Central memory CD8-positive, alpha-beta T cell (primary cell): ENCODE data around the gene TRAK2.

Experiments
- ATAC-seq: fragments of 150-1000 bp; cut with Tn5 transposase; replicated peaks from 2 replicates; pipeline ENCODE4 v1.10.0; 2022; ENCODE audit warnings: mild to moderate bottlenecking, moderate FRiP score, moderate number of reproducible peaks; ENCODE audit not compliant: poor library complexity, severe bottlenecking; ENCODE audit errors: extremely low read depth
- DNase-seq, 2 donors: peaks; one replicate each; pipeline ENCODE4 v3.0.0; 2021; ENCODE audit warnings: low spot score in 2 of 2
- H3K27ac Mint-ChIP-seq: one replicate; pipeline ENCODE4 v1.8.0; 2022; ENCODE audit warnings: low read depth, mild to moderate bottlenecking, moderate library complexity, mixed read lengths
- H3K27me3 Mint-ChIP-seq: one replicate; pipeline ENCODE4 v1.8.0; 2022; ENCODE audit warnings: mixed read lengths
- H3K36me3 Mint-ChIP-seq: one replicate; pipeline ENCODE4 v1.8.0; 2022; ENCODE audit warnings: mild to moderate bottlenecking, moderate library complexity, mixed read lengths; ENCODE audit not compliant: insufficient read depth
- H3K4me1 Mint-ChIP-seq: one replicate; pipeline ENCODE4 v1.8.0; 2022; ENCODE audit warnings: mixed read lengths
- H3K4me3 Mint-ChIP-seq: one replicate; pipeline ENCODE4 v1.8.0; 2022; ENCODE audit warnings: mild to moderate bottlenecking, moderate library complexity, mixed read lengths
- H3K9me3 Mint-ChIP-seq: one replicate; pipeline ENCODE4 v1.8.0; 2022; ENCODE audit warnings: mixed read lengths

Gene TRAK2

GRCh38 chr2:201420442-201421113 lies 30.7 kb downstream of the TRAK2 start:
- Mint-ChIP-seq H3K36me3 (peaks cover 4% of the 10 kb centered on the region), H3K4me3 (no peak overlapping the region), H3K4me1 (peaks cover 53% of the 10 kb centered on the region), H3K27me3 (no peaks in the 10 kb centered on the region), H3K27ac (peak overlapping the region; percentile 74), H3K9me3 (no peaks in the 10 kb centered on the region)
- ATAC-seq, result no peak
- no peak for DNase-seq

- H3K9me3 Mint-ChIP-seq, result no peaks in the 10 kb centered on the region
- H3K4me3 Mint-ChIP-seq, result peak overlapping the region; percentile 19
- no peak for ATAC-seq
- DNase-seq, result no peak
- peaks cover 53% of the 10 kb centered on the region for H3K4me1 Mint-ChIP-seq
- H3K36me3 Mint-ChIP-seq, result peaks cover 4% of the 10 kb centered on the region
- peak overlapping the region; percentile 74 for H3K27ac Mint-ChIP-seq
- H3K27me3 Mint-ChIP-seq, result no peaks in the 10 kb centered on the region
These were observed 31.3 kb downstream of the TRAK2 start for GRCh38 chr2:201419986-201420385.

GRCh38 chr2:201419057-201419635 lies 32.1 kb downstream of the TRAK2 start:
- ATAC-seq (no peak), DNase-seq (no peak)
- no peak overlapping the region for H3K4me3 Mint-ChIP-seq
- no peaks in the 10 kb centered on the region for H3K27me3 Mint-ChIP-seq
- peak overlapping the region; percentile 74 for H3K27ac Mint-ChIP-seq
- H3K36me3 Mint-ChIP-seq, result peaks cover 4% of the 10 kb centered on the region
- H3K4me1 Mint-ChIP-seq, result peaks cover 52% of the 10 kb centered on the region
- no peaks in the 10 kb centered on the region for H3K9me3 Mint-ChIP-seq

- Mint-ChIP-seq H3K36me3 (peaks cover 4% of the 10 kb centered on the region), H3K9me3 (no peaks in the 10 kb centered on the region), H3K27ac (no peak overlapping the region), H3K27me3 (no peaks in the 10 kb centered on the region), H3K4me3 (no peak overlapping the region), H3K4me1 (peaks cover 33% of the 10 kb centered on the region)
- no peak for DNase-seq
- ATAC-seq, result no peak
These were observed 36.1 kb downstream of the TRAK2 start for GRCh38 chr2:201415149-201415548.

GRCh38 chr2:201414099-201415023 lies 36.9 kb downstream of the TRAK2 start:
- no peak for DNase-seq
- ATAC-seq, result peak; percentile 84
- no peaks in the 10 kb centered on the region for H3K27me3 Mint-ChIP-seq

GRCh38 chr2:201413552-201413951 lies 37.7 kb downstream of the TRAK2 start:
- Mint-ChIP-seq H3K4me1 (peaks cover 19% of the 10 kb centered on the region), H3K27me3 (no peaks in the 10 kb centered on the region), H3K9me3 (no peaks in the 10 kb centered on the region), H3K27ac (no peak overlapping the region), H3K4me3 (no peak overlapping the region), H3K36me3 (no peaks in the 10 kb centered on the region)
- peak; percentile 27 for ATAC-seq
- DNase-seq, result no peak

More at GRCh38 chr2:201414099-201415023, 36.9 kb downstream of the TRAK2 start:
- Mint-ChIP-seq H3K27ac (no peak overlapping the region), H3K4me1 (peaks cover 27% of the 10 kb centered on the region), H3K36me3 (no peaks in the 10 kb centered on the region), H3K9me3 (no peaks in the 10 kb centered on the region), H3K4me3 (no peak overlapping the region)

GRCh38 chr2:201413143-201413542 lies 38.1 kb downstream of the TRAK2 start:
- Mint-ChIP-seq H3K27me3 (no peaks in the 10 kb centered on the region), H3K27ac (no peak overlapping the region), H3K9me3 (no peaks in the 10 kb centered on the region), H3K4me1 (peaks cover 17% of the 10 kb centered on the region), H3K36me3 (no peaks in the 10 kb centered on the region), H3K4me3 (no peak overlapping the region)
- no peak for ATAC-seq
- DNase-seq, result no peak

GRCh38 chr2:201411421-201411820 lies 39.8 kb downstream of the TRAK2 start:
- no peak for ATAC-seq

GRCh38 chr2:201408931-201409330 lies 42.3 kb downstream of the TRAK2 start:
- Mint-ChIP-seq H3K4me3 (no peak overlapping the region), H3K27me3 (no peaks in the 10 kb centered on the region), H3K4me1 (peaks cover 24% of the 10 kb centered on the region), H3K27ac (no peak overlapping the region), H3K9me3 (no peaks in the 10 kb centered on the region), H3K36me3 (peaks cover 8% of the 10 kb centered on the region)
- DNase-seq (no peak), ATAC-seq (no peak)

More at GRCh38 chr2:201411421-201411820, 39.8 kb downstream of the TRAK2 start:
- no peaks in the 10 kb centered on the region for H3K27me3 Mint-ChIP-seq
- no peaks in the 10 kb centered on the region for H3K36me3 Mint-ChIP-seq
- H3K4me3 Mint-ChIP-seq, result no peak overlapping the region
- H3K9me3 Mint-ChIP-seq, result no peaks in the 10 kb centered on the region
- H3K4me1 Mint-ChIP-seq, result peaks cover 17% of the 10 kb centered on the region
- H3K27ac Mint-ChIP-seq, result no peak overlapping the region
- DNase-seq, result no peak

- no peaks in the 10 kb centered on the region for H3K27me3 Mint-ChIP-seq
- H3K36me3 Mint-ChIP-seq, result peaks cover 8% of the 10 kb centered on the region
- H3K9me3 Mint-ChIP-seq, result no peaks in the 10 kb centered on the region
- no peak overlapping the region for H3K27ac Mint-ChIP-seq
- H3K4me3 Mint-ChIP-seq, result no peak overlapping the region
- no peak for DNase-seq
- ATAC-seq, result no peak
- H3K4me1 Mint-ChIP-seq, result peaks cover 24% of the 10 kb centered on the region
These were observed 44.0 kb downstream of the TRAK2 start for GRCh38 chr2:201407265-201407664.

GRCh38 chr2:201406077-201406662 lies 45.1 kb downstream of the TRAK2 start:
- Mint-ChIP-seq H3K27ac (no peak overlapping the region), H3K27me3 (no peaks in the 10 kb centered on the region), H3K9me3 (no peaks in the 10 kb centered on the region), H3K4me1 (peaks cover 13% of the 10 kb centered on the region), H3K36me3 (peaks cover 10% of the 10 kb centered on the region), H3K4me3 (no peak overlapping the region)
- ATAC-seq (no peak), DNase-seq (no peak)

- Mint-ChIP-seq H3K27ac (peak overlapping the region; percentile 44), H3K36me3 (peaks cover 10% of the 10 kb centered on the region), H3K9me3 (no peaks in the 10 kb centered on the region), H3K4me3 (no peak overlapping the region), H3K27me3 (no peaks in the 10 kb centered on the region), H3K4me1 (peaks cover 12% of the 10 kb centered on the region)
- DNase-seq (no peak), ATAC-seq (no peak)
These were observed 46.5 kb downstream of the TRAK2 start for GRCh38 chr2:201404699-201405280.
